Measurements from ENCODE around the gene IGDCC3.

IGDCC3 gene

GRCh38 chr15:65292938-65293518 is 84.8 kb downstream of the IGDCC3 start:
- no peak for DNase-seq (ENCODE audit: low read depth in 2 of 2)

DNA sequence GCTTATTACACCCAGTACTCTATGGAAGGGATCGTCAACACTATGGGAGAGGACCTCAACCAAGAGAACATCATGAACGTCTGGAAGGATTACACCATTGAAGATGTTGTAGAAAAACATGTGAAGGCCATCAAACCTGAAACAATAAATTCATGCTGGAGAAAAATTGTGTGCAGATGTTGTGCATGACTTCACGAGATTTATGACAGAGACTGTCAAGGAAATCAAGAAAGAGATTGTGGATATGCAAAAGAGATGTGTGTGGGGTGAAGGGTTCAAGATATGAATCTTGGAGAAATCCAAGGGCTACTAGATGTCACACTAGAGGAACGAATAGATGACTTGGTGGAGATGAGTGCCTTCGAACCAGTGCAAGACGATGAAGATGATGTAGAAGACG is 87.6 kb downstream of the IGDCC3 start:
- no peak for DNase-seq (ENCODE audit: low read depth in 2 of 2)

DNA sequence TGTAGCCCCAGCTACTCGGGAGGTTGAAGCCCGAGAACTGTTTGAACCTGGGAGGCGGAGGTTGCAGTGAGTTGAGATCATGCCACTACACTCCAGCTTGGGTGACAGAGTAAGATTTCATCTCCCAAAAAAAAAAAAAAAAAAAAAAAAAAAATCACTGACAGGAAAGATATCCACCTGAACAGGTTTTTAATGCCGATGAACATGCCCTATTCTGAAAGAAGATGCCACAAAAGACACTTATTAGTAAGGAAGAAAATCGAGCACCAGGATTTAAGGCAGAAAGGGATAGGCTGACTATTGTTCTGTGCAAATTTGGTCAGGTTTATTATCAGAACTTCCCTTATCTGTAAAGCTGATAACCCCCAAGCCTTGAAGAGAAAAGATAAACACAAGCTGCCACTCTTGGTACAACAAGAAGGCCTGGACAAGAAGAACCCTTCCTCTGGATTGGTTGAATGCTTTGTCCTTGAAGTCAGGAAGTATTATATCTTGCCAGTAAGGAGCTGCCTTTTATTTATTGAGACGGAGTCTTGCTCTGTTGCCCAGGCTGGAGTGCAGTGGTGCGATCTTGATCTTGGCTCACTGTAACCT is 88.4 kb downstream of the IGDCC3 start:
- DNase-seq (ENCODE audit: low read depth in 2 of 2), result no peak

- DNase-seq (ENCODE audit: low read depth in 2 of 2), result no peak
These were observed 90.3 kb downstream of the IGDCC3 start for GRCh38 chr15:65287520-65287855.

GRCh38 chr15:65286704-65287519 is 90.9 kb downstream of the IGDCC3 start, which contains the start of gene PARP16:
TSS of gene PARP16 (minus strand) at chr15:65286883. CDS start at chr15:65286426, 457 bp downstream.
- peak; percentile 40 to 44 for DNase-seq (ENCODE audit: low read depth in 2 of 2)

- no peak for DNase-seq (ENCODE audit: low read depth in 2 of 2)
These were observed 91.6 kb downstream of the IGDCC3 start for GRCh38 chr15:65286069-65286703.

- peak in 1 of 2 experiments; percentile 9 for DNase-seq (ENCODE audit: low read depth in 2 of 2)
These were observed 92.3 kb downstream of the IGDCC3 start for GRCh38 chr15:65285291-65286068.

DNA sequence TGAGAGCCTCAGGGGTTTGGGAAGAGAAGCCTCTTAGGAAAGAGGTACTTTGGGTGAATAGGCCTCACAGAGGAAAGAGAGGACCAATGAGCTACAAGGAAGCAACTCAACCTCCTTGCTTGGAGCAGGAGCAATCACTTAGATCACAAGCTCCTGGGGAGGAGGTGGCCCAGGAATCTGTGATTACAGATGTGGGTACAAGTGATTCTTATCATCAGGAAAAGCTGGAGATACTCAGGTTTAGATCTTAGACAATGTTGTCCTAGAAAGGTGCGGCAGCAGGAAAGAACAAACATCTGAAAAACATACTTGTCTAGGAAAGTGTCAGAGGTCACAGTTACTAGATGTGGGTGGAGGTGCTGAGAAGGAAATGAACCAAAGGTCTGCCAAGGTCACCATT is 99.3 kb downstream of the IGDCC3 start:
- no peak for DNase-seq (ENCODE audit: low read depth in 2 of 2)
